ENCODE results near the gene PLTP.

DNA sequence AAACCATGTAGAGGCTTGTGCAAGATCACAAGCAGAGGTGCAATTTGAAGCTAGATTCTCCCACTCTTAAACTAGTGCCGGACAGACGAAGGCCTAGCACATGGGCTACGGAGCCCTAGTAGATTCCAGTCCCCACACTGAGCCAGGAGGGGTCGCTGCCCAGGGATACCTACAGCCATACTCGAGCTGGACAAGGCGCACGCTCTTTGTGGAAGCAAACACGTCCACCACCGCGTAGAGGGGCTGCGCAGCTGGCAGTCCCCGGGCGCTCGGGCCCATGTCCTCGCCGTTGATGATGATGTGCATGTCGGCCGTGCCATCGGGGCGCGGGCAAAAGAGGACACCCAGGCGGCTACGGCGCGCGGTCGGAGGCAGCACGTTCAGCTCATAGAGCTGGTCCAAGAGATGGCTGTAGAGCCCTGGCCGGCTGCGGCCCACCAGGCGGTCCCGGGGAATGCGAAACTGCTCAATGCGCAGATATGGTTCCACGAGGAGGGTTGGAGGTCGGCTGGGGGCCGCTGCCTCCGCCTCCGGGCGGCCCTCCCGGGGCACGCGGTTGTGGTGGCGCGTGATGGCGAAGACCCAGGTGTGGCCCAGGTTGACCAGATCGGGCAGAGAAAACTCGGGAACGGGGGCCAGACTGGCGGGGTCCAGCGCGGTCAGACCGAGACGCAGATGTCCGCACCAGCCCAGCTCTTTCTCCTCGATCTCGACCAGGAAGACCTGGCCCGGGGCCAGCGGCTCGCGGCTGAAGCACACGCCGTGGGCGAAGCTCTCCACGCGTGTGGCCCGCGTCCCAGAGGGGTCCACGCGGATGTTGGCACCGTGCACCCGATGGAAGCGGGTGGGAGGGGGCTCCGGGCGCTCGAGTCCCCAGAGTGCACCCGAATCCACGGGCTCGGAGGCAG is 21.6 kb downstream of the PLTP start:
- TF ChIP-seq TEAD4 (IDR thresholded peaks at IDR 0.05) (no peak), YY1 (IDR thresholded peaks at IDR 0.05; ENCODE audit: low read depth) (no peak)
